HFFc6 (cell line): Measurements from ENCODE around the gene HOXA9. TPM values are rescaled to one million over a fixed set of nuclear protein-coding genes. Genes with fewer than 3 reads are reported as not detected.
A peak's percentile ranks its signal among the peaks of the same experiment; 100 is the strongest.

Source experiments
- DNase-seq: peaks from one replicate; pipeline ENCODE4 v3.0.0-alpha.2; 2018
- H3K27ac Mint-ChIP-seq: 2 replicates; pipeline ENCODE4 v1.8.0; 2020; ENCODE audit warnings: mild to moderate bottlenecking, mixed read lengths
- H3K27me3 Mint-ChIP-seq: 2 replicates; pipeline ENCODE4 v1.8.0; 2021; ENCODE audit warnings: mild to moderate bottlenecking, moderate library complexity, mixed read lengths; ENCODE audit not compliant: insufficient read depth
- H3K36me3 Mint-ChIP-seq: 2 replicates; pipeline ENCODE4 v1.8.0; 2021; ENCODE audit warnings: low read depth, mixed read lengths
- H3K4me1 Mint-ChIP-seq: 2 replicates; pipeline ENCODE4 v1.8.0; 2020; ENCODE audit warnings: low read depth, mixed read lengths
- H3K4me3 Mint-ChIP-seq: 2 replicates; pipeline ENCODE4 v1.8.0; 2020; ENCODE audit warnings: mild to moderate bottlenecking, moderate library complexity, mixed read lengths
- H3K9me3 Mint-ChIP-seq: 2 replicates; pipeline ENCODE4 v1.8.0; 2020; ENCODE audit warnings: mild to moderate bottlenecking, mixed read lengths
- CTCF ChIP-seq: fragments of 200-600 bp; sonication (generic); IDR thresholded peaks from 2 replicates; pipeline ENCODE4 v1.5.0; 2021; ENCODE audit warnings: antibody characterized with exemption, mild to moderate bottlenecking
- total RNA-seq, 6 experiments: library from RNA; stranded (reverse); fragmentation: NEBNext Ultra II Directional; extraction: Animal tissue kit (Norgen Biotek cat#: 25700); gene quantifications; 2 replicates in 1 of 6; 3 replicates in 5 of 6; pipeline ENCODE4 v1.2.3, GENCODE V29; 2021

Gene HOXA9
- total RNA-seq, 6 experiments from 2014 or later, result 25.2 to 37.0 (median 26.7) TPM

- Mint-ChIP-seq H3K4me3 (peak overlapping the region; percentile 96), H3K9me3 (no peaks in the 10 kb centered on the region), H3K27me3 (peaks cover 10% of the 10 kb centered on the region), H3K36me3 (peaks cover 39% of the 10 kb centered on the region), H3K4me1 (peaks cover 12% of the 10 kb centered on the region), H3K27ac (peak overlapping the region; percentile 99)
- no peak for DNase-seq
- no peak for TF ChIP-seq CTCF
These were observed 2.6 kb downstream of the HOXA9 start for GRCh38 chr7:27162561-27163287.

GRCh38 chr7:27161721-27162560 is 3.4 kb downstream of the HOXA9 start:
- Mint-ChIP-seq H3K36me3 (peaks cover 33% of the 10 kb centered on the region), H3K27me3 (peaks cover 7% of the 10 kb centered on the region), H3K4me3 (peak overlapping the region; percentile 96), H3K27ac (peak overlapping the region; percentile 99), H3K4me1 (peaks cover 4% of the 10 kb centered on the region), H3K9me3 (no peaks in the 10 kb centered on the region)
- no peak for TF ChIP-seq CTCF
- no peak for DNase-seq

GRCh38 chr7:27161214-27161720 is 4.1 kb downstream of the HOXA9 start:
- H3K36me3 Mint-ChIP-seq, result peaks cover 31% of the 10 kb centered on the region
- H3K4me3 Mint-ChIP-seq, result peak overlapping the region; percentile 86
- peak; percentile 60 for TF ChIP-seq CTCF
- no peak for DNase-seq
- H3K27ac Mint-ChIP-seq, result peak overlapping the region; percentile 81
- H3K4me1 Mint-ChIP-seq, result no peaks in the 10 kb centered on the region; the same call in 1 of the 2 replicates
- no peaks in the 10 kb centered on the region for H3K9me3 Mint-ChIP-seq
- H3K27me3 Mint-ChIP-seq, result peaks cover 8% of the 10 kb centered on the region

- peak; percentile 100 for TF ChIP-seq CTCF
- DNase-seq, result peak; percentile 71
- H3K4me3 Mint-ChIP-seq, result peak overlapping the region; percentile 86
These were observed 4.7 kb downstream of the HOXA9 start for GRCh38 chr7:27160546-27161213.

GRCh38 chr7:27160145-27160545 is 5.2 kb downstream of the HOXA9 start:
- peaks cover 31% of the 10 kb centered on the region for H3K36me3 Mint-ChIP-seq
- no peak overlapping the region for H3K4me3 Mint-ChIP-seq
- H3K27ac Mint-ChIP-seq, result no peak overlapping the region
- H3K27me3 Mint-ChIP-seq, result peaks cover 13% of the 10 kb centered on the region
- no peak for TF ChIP-seq CTCF
- peaks cover 7% of the 10 kb centered on the region for H3K4me1 Mint-ChIP-seq
- H3K9me3 Mint-ChIP-seq, result no peaks in the 10 kb centered on the region
- DNase-seq, result no peak

More at GRCh38 chr7:27160546-27161213, 4.7 kb downstream of the HOXA9 start:
- H3K27ac Mint-ChIP-seq, result peak overlapping the region; percentile 81
- H3K4me1 Mint-ChIP-seq, result peaks cover 2% of the 10 kb centered on the region
- peaks cover 10% of the 10 kb centered on the region for H3K27me3 Mint-ChIP-seq
- H3K36me3 Mint-ChIP-seq, result peaks cover 31% of the 10 kb centered on the region
- H3K9me3 Mint-ChIP-seq, result no peaks in the 10 kb centered on the region
